Measurements from ENCODE around the gene FYB1. TPM values are rescaled to one million over a fixed set of nuclear protein-coding genes. Genes with fewer than 3 reads are reported as not detected.
A peak's percentile ranks its signal among the peaks of the same experiment; 100 is the strongest.

FYB1 gene
- polyA plus RNA-seq, 3 donors, result 75.3 to 141 (median 118) TPM

DNA sequence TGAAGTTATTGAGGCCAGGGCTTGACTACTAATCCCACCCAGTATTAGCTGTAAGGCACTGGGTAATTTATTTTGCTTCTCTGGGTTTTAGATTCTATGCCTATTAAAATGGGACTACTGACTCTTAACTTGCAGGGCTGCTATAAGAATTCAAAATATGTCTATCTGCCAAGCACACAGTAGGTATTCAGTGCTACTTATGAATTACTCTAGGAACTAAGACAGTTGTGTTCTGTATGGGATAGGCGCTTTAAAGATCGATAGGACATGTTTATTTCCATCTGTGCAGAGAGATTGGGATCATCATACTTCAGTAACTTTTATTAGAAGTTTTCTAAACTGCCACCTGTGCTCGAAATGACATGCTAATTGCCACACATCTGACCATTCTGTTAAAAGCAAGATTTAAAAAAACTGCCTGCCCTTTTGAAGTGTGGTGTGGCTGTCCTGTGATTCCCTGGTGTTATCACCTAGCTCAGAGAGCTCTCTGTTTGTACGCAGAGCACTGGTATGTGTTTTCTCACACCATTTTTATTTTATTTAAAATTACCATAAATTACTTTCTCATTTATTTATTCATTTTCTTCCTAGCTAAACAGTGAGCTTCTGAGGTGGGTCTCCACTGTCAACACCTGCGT, 58.7 kb downstream of the FYB1 start:
- H3K36me3 ChIP-seq (replicated peaks in 1 of 2; ENCODE audit: control insufficient read depth in 1 of 2, insufficient read depth in 2 of 2, low read length in 2 of 2), result peaks cover 7 to 45% of the 10 kb centered on the region in 2 donors
- no peak for TF ChIP-seq CTCF (IDR thresholded peaks at IDR 0.05)
- H3K79me2 ChIP-seq (ENCODE audit: insufficient read depth, low read length), result peaks cover 98% of the 10 kb centered on the region
- no peak overlapping the region for H2AFZ ChIP-seq (ENCODE audit: insufficient read depth, low read depth, low read length, poor library complexity, severe bottlenecking)
- DNase-seq, result no peak
- H3K4me1 Mint-ChIP-seq, result peaks cover 59% of the 10 kb centered on the region
- no peak overlapping the region for H3K27ac Mint-ChIP-seq
- no peaks in the 10 kb centered on the region for H3K9me3 ChIP-seq (replicated peaks in 1 of 2; ENCODE audit: control insufficient read depth in 1 of 2, insufficient read depth in 1 of 2, low read length in 2 of 2)
- peaks cover 100% of the 10 kb centered on the region for H4K20me1 ChIP-seq (ENCODE audit: insufficient read depth, low read length)
- intact Hi-C loops (cut with micrococcal nuclease), result no loop called here
- H3K9me3 Mint-ChIP-seq, result no peaks in the 10 kb centered on the region
- H3K36me3 Mint-ChIP-seq, result peaks cover 34 to 50% of the 10 kb centered on the region in 2 donors
- no peak overlapping the region for H3K27ac ChIP-seq (ENCODE audit: low read depth in 1 of 2, low read length in 2 of 2)
- no peak overlapping the region for H3K4me3 Mint-ChIP-seq
- no peak overlapping the region for H3K4me2 ChIP-seq (replicated peaks; ENCODE audit: extremely low read depth, low read length, poor library complexity, severe bottlenecking)
- no peak overlapping the region for H3K9ac ChIP-seq (ENCODE audit: insufficient read depth, low read length, poor library complexity, severe bottlenecking)
- peaks cover 21 to 54% of the 10 kb centered on the region in 2 donors for H3K4me1 ChIP-seq (ENCODE audit: control insufficient read depth in 1 of 2, insufficient read depth in 2 of 2, low read length in 2 of 2)
- WGBS (ENCODE audit: insufficient coverage), result 100% methylated on average over 1 of the region's 5 CpGs
- no peak overlapping the region for H3K4me3 ChIP-seq (replicated peaks in 1 of 3; ENCODE audit: low read depth in 2 of 3, low read length in 3 of 3)
- no peaks in the 10 kb centered on the region for H3K27me3 ChIP-seq (ENCODE audit: control insufficient read depth in 2 of 2, insufficient read depth in 2 of 2, low read length in 2 of 2)
- H3K27me3 Mint-ChIP-seq (ENCODE audit: low read depth in 3 of 3), result no peaks in the 10 kb centered on the region

GRCh38 chr5:39159811-39160490, 59.4 kb downstream of the FYB1 start:
- peak overlapping the region in 1 of 2 donors; percentile 71 for H3K27ac ChIP-seq (ENCODE audit: low read depth in 1 of 2, low read length in 2 of 2)
- intact Hi-C loops (cut with micrococcal nuclease), result loop anchor here in 1 of 2 donors (10.0 kb wide), 1 partner anchor 45 kb away; no protein-coding TSS in a partner anchor
- H3K27me3 ChIP-seq (ENCODE audit: control insufficient read depth in 2 of 2, insufficient read depth in 2 of 2, low read length in 2 of 2), result no peaks in the 10 kb centered on the region
- Mint-ChIP-seq H3K9me3 (no peaks in the 10 kb centered on the region), H3K27me3 (ENCODE audit: low read depth in 3 of 3) (no peaks in the 10 kb centered on the region), H3K36me3 (peaks cover 32 to 50% of the 10 kb centered on the region in 2 donors), H3K4me1 (peaks cover 54% of the 10 kb centered on the region), H3K4me3 (no peak overlapping the region), H3K27ac (no peak overlapping the region)
- no peak overlapping the region for H3K4me3 ChIP-seq (replicated peaks in 1 of 3; ENCODE audit: low read depth in 2 of 3, low read length in 3 of 3)
- peaks cover 98% of the 10 kb centered on the region for H3K79me2 ChIP-seq (ENCODE audit: insufficient read depth, low read length)
- peaks cover 7 to 52% of the 10 kb centered on the region in 2 donors for H3K36me3 ChIP-seq (replicated peaks in 1 of 2; ENCODE audit: control insufficient read depth in 1 of 2, insufficient read depth in 2 of 2, low read length in 2 of 2)
- DNase-seq, result no peak
- no peak for TF ChIP-seq CTCF (IDR thresholded peaks at IDR 0.05)
- peaks cover 100% of the 10 kb centered on the region for H4K20me1 ChIP-seq (ENCODE audit: insufficient read depth, low read length)
- 93% methylated on average over 1 of the region's 3 CpGs for WGBS (ENCODE audit: insufficient coverage)
- H2AFZ ChIP-seq (ENCODE audit: insufficient read depth, low read depth, low read length, poor library complexity, severe bottlenecking), result no peak overlapping the region
- H3K4me1 ChIP-seq (ENCODE audit: control insufficient read depth in 1 of 2, insufficient read depth in 2 of 2, low read length in 2 of 2), result peaks cover 18 to 50% of the 10 kb centered on the region in 2 donors
- no peak overlapping the region for H3K4me2 ChIP-seq (replicated peaks; ENCODE audit: extremely low read depth, low read length, poor library complexity, severe bottlenecking)
- H3K9me3 ChIP-seq (replicated peaks in 1 of 2; ENCODE audit: control insufficient read depth in 1 of 2, insufficient read depth in 1 of 2, low read length in 2 of 2), result no peaks in the 10 kb centered on the region
- no peak overlapping the region for H3K9ac ChIP-seq (ENCODE audit: insufficient read depth, low read length, poor library complexity, severe bottlenecking)

Data from CD14-positive monocyte (primary cell).